GM18873 (cell line): ENCODE measurements around the gene RBM34.

ENCODE experiments used
- ATAC-seq: cut with Tn5 transposase; IDR thresholded peaks from one replicate; pipeline ENCODE4 v1.9.1; 2021; ENCODE audit warnings: mild to moderate bottlenecking, moderate library complexity, moderate number of reproducible peaks; ENCODE audit not compliant: unreplicated experiment, low FRiP score

The RBM34 gene

DNA sequence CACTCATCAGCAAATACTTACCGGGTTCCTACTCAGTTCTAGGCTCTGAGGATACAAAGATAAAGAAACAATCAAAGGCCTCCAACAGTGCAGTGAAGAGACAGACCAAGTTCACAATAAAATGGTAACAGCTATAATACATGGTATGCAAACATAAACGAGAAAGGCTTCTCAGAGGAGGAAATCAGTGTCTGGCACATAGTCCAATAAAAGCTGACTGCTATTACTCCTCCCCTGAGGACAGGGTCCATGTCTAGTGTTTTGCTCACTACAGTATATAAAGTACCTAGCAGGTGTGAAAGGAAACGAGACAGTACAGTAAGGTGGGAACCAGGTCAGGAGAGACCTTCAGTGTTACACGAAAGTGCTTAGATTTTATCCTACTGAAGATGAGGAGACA lies 4.3 kb downstream of the RBM34 start:
- no peak for ATAC-seq

DNA sequence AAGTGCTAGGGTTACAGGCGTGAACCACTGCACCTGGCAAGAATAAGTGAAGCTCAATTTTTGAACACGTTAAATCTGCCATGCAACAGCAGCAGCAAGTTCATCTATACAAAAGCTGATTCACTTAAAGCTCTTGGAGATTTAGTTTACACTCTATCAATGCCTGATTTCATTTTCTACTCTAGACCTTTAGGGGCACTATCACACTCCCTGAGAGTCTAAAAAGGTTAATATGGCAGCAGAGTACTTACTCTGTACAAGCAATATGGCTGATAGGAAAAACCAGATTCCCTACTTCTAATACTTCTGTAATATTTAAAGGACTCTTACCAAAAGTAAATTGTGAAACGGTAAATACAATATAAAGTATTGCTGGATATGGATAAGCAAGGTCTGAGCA lies 4.8 kb downstream of the RBM34 start:
- ATAC-seq, result no peak

DNA sequence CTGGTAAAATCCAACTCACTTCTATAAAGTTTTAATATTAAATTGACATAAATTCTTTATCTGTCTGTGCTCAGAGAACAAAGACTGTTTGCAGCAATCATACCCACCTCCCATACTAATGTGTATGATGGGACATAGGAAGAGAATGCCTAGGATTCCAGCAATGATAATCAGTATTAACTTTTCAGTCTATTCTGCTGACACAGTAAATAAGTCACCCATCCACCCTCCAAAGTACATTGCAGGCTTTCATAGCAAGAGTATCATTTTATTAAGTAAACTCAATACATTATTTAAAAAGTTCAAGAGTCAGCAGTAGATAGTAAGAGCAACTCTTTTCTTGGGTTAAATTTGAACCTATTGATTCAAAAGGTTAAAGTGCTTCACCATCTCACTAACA lies 8.8 kb downstream of the RBM34 start:
- no peak for ATAC-seq

DNA sequence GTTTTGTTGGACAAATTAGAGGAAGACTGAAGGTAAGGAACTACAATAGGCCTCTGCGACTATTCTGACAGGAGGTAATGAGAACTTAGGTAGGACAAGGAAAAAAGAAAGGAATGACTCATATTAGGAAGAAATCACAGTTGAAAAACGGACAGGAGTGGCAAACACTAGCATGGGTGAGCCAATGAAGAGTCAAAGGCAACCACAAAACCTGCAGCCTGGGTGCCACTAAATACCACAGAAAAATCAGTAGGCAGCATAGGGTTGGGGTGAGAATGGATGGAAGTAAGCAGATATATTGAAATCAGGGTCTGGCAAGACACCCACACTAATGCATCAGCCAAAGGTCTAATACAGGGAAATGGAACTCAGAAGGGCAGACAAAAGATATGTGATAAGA lies 10.0 kb downstream of the RBM34 start:
- no peak for ATAC-seq

DNA sequence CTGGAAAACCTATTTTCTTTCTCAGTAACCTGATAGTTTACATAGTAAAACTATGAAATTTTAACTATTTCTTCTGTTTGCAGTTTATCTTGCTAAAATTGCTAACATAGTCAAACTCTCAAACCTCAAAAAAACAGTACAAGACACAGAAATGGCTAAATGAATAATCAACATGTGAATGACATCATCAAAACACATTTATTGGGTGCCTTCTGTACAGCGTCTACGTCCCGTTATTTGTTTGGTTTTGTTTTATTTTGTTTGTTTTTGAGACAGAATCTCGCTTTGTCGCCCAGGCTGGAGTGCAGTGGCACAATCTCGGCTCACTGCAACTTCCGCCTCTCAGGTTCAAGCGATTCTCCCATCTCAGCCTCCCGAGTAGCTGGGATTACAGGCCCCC lies 11.2 kb downstream of the RBM34 start:
- ATAC-seq, result no peak

DNA sequence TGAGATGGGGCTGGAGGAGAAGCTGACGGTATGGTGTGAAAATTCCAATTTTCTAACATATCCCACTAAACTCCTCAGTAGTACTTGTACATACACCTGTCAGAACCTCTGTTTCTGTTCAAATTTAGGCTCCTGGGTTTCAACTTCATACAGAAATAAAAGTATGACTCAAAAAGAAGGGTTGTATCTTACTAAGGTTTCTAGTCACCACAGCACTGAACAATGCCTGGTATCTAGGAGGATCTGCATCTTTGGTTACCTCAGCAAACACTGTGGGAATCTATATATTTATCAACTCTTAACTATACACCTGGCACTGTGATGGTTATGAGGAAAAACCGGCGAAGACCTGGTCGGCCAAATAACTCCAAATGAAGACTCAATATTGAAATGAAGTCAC lies 13.8 kb downstream of the RBM34 start:
- no peak for ATAC-seq

DNA sequence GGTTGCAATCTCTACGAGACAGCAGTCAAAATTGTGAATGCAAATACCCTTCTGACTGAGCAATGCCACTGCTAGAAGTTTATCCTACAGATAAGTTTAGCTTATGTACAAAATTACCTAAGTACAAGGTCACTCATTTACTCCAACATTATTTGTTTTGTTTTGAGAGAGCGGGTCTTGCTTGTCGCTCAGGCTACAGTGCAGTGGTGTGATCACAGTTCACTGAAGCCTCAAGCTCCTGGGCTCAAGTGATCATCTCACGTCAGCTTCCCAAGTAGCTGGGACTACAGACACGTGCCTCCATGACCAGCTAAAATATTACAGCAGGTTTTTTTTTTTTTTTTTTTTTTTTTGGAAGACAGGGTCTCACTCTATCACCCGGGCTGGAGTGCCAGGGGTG lies 15.4 kb downstream of the RBM34 start:
- no peak for ATAC-seq

DNA sequence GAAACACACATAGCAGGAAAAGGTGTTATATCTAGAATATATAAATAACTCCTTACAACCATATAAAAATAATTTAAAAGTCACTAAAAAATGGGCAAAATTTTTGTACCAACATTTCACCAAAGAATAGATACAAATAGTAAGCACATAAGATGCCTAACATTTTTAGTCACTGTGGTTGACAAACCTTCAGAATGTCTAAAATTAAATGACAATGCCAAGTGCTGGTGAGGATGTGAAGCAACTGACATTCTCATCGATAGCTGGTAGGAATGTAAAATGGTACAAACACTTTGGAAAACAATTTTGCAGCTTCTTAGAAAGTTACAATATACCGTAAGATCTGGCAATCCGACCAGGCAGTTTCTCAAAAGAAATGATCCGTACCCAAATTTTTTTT lies 18.1 kb downstream of the RBM34 start:
- ATAC-seq, result no peak

DNA sequence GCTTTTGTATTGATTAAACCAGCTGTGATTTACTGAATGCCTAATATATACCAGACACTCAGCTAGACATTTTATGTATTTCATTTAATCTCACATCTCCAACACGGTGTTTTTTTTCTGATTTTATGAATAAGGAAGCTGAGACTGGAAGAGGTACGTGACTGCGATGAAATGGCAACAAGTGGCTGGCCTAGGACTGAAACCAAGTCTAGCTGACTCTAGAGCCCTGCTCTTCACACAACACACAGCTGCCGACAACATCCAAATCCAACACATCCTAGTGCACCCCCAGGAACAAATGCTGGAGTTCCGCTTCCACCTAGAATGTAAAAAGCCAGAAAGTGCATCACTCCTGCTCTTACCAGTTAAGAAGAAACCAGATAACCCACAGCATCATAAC lies 21.7 kb downstream of the RBM34 start:
- ATAC-seq, result no peak

DNA sequence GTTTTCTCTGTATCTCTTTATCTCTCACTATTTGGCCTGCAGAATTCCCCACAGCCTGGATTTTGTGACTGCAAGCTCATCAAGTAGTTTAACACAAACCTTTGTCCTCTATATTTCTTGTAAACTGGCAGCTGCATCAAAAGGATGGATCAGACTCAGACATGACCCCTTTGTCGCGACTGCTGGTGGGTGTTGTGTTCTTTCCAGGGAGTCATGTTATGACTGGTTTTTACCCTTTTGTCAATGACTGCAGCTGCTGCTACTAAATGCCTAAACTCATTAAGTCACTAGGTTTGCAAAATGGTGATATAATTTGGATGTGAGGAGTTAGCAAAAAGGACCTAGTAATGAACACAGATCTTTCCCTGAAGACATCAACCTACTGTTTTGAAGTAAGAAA lies 22.2 kb downstream of the RBM34 start:
- no peak for ATAC-seq

DNA sequence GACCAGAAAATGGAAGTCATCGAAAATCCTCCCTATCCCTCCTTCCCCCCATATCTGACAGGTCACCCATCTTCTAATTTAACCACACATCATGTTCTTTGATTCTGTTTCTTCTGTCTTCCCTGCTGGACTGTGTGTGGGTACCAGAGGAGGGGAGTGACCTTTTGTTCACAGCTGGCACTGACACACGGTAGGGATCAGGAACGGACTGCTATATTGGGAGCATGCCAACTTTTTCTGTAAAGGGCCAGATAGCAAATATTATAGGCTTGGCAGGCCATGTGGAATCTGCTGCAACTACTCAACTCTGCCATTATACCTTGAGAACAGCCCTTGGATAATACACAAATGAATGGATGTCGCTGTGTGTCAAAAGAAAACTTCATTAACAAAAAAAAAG lies 24.9 kb downstream of the RBM34 start:
- ATAC-seq, result no peak

DNA sequence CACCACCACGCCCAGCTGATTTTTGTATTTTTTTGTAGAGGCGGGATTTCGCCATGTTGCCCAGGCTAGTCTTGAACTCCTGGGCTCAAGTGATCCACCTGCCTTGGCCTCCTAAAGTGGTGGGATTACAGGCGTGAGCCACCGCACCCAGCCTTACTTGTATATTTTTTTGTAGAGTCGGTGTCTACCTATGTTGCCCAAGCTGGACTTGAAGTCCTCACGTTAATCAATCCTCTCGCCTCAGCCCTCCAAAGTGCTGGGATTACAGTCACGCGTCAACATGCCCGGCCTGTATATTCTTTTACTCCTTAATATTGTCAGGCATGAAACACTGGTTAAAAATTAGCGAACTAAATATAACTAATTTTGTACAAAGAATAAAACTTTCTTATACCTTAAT lies 26.9 kb downstream of the RBM34 start:
- no peak for ATAC-seq

DNA sequence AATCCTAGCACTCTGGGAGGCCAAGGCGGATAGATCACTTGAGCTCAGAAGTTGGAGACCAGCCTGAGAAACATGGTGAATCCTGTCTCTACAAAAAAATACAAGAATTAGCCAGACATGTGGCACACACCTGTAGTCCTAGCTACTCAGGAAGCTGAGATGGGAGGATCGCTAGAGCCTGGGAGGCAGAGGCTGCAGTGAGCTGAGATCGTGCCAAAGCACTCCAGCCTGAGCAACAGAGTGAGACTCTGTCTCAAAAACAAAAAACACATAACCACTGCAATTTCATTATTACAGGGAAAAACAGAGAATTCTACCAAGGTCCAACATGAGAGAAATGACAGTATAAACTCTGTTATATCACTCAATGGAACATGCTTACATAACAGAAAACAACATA lies 28.0 kb downstream of the RBM34 start:
- no peak for ATAC-seq

DNA sequence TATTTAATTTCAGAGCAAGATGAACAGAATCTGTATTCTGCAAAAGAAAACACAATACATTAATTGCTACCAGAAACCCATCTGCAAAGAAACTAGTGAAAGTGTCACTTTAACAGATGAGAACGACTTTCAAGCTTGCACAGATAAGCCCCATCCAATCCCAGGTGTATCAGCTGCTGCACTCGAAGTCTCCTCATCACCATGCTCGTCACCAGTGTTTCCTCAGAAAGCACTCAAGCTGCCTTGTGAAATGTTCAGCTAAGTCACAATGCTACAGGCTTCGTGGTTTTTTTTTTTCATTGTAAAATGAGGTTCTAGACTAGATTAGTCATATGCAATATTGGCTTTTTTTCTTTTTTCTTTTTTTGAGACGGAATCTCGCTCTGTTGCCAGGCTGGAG lies 29.1 kb downstream of the RBM34 start:
- ATAC-seq, result no peak

DNA sequence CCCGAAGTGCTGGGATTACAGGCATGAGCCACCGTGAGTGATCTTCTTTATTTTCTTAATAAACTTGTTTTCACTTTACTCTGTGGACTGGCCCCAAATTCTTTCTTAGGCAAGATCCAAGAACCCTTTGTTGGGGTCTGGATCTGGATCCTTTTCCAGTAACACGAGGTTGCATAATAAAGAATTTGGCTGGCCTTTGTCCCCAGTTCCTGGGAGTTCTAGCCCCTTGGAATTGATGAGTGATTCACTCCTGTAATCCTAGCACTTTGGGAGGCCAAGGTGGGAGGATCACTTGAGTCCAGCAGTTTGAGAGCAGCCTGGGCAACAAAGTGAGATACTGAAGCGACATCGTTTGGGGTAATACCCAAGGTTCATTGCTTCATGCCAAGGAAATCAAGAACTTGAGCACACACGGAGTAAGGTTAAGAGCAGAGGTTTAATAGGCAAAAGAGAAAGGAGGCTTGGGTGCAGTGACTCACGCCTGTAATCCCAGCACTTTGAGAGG lies 30.2 kb downstream of the RBM34 start:
- ATAC-seq, result no peak

DNA sequence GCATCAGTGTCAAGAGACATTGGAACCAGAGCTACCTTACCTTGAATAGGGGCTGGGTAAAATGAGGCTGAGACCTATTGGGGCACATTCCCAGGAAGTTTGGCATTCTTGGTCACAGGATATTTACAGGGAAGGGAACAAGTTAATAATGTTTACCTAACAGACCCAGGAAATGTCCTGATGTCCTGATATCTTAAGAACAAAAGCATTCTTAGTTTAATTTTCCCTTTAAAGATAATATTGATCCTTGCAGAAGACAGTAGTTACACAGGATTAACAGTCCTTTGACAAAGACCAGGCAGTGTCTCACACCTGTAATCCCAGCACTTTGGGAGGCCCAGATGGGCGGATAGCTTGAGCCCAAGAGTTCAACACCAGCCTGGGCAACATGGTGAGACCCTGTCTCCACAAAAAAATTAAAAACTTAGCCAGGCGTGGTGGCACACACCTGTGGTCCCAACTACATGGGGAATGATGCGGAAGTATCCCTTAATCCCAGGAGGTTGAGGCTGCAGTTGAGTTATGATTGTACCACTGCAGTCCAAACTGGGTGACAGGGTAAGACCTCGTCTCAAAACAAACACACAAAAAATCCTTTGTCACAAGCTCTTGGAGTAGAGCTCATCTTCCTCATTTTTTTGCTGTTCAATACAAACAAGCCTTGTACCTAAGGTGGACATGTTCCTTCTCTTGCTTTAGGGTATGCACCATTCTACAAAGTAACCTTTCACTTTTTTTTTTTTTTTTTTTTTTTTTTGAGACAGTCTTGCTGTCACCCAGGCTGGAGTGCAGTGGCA lies 31.1 kb downstream of the RBM34 start:
- ATAC-seq, result no peak

DNA sequence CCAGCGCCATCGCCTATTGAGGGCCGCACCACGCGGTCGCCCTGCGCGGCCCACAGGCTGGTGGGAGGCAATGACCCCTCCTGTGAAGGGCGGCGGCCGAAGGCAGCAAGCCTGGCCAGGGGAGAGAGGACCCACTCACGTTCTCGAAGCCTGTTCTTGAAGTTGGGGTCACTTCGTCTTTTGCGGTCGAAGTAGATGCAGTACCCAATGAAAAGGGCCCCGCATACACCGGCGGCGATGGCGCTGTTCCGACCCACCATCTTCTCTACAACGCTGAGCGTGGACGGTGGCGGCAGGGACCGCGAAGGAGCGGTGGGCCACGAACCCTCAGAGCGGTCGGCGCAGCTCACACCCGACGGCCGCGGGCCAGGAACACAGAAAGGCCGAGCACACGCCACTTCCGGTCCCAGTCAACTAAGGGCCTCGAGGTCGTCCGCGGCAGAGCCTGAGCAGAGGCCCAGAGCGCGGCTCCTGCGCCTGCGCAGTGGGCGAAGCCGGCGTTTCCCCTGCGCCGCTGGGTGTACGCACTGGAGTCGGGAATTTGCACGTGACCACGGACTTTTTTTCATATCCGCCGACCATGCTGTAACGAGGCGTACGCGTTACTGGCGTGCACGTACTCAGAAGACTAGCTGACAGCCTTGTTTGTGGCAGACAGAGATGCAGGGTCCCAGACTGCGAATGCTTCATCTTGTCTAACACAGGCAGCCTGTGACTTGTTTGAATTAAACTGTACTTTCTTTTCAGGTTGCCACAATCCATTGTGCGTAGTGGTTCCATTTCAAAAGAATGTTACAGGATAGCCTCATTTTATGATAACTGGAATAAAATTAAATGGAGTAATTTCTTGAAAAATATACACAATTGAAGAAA lies 32.4 kb downstream of the RBM34 start, which contains the start of gene TOMM20:
Gene TOMM20 (minus strand): TSS at position 382 of the 873 bp plus-strand sequence. CDS start 122 bp downstream, at position 260.
- ATAC-seq, result peak; percentile 82

DNA sequence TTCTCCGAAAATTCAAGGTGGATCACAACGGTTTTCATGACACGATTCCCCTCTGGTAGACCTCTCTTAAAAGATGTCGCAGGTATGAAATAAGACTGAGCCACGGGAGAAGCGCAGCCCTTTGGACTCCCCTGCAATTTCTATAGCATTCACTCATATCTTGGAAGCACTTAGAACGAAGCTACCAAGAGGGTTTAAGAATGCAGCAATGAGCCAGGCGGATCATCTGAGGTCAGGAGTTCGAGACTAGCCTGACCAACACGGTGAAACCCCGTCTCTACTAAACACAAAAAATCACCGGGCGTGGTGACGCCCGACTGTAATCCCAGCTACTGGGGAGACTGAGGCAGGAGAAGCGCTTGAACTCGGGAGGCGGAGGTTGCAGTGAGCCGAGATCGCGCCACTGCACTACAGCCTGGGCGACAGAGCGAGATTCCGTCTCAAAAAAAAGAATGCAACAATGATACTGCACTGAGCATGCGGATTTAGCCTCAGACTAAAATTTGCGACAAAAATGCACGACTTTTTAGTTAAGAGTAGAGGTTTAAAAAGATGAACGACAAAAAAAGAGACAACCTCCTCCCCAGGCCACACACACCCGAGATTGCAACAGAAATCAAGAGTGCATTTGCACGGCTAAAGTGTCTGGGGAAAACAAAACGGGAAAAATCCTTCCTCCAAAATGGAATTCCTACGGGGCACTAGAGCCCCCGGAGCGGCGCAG lies 33.2 kb downstream of the RBM34 start:
- ATAC-seq, result no peak

DNA sequence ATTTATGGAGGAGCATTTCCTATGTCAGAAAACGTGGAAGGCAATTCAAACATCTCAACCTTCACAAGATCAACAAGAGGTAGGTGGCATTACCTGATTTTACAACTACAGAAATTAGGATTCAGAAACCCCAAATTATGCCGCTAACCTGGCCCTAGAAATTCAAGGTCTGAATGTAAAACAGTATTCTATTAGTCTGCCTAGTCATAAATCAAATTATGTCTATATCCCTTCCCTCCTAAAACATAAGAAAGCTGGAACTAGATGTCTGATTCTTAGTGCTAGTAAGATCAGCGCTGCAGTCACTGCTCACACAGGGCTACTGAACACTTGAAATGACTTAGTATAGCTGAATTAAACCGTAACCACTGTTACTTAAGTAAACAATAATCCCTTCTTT lies 33.8 kb downstream of the RBM34 start:
- ATAC-seq, result no peak

DNA sequence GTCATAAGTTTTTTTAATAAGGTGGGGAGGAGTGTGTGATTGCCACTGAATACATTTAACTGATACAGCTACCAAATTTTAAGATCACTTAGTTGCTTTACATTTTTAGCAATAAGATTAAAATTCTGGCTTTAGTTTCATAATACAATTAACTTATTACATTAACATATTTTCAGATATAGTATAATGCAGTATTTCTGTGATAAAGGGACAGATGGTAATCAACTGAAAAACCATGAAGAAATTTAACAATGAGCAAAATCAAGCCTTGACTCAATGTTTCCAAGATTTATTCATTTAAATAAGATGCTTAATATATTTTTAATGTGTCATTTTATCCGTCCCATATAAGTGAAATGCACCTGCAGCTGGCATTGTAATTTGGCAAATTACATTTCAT lies 36.4 kb downstream of the RBM34 start:
- no peak for ATAC-seq

DNA sequence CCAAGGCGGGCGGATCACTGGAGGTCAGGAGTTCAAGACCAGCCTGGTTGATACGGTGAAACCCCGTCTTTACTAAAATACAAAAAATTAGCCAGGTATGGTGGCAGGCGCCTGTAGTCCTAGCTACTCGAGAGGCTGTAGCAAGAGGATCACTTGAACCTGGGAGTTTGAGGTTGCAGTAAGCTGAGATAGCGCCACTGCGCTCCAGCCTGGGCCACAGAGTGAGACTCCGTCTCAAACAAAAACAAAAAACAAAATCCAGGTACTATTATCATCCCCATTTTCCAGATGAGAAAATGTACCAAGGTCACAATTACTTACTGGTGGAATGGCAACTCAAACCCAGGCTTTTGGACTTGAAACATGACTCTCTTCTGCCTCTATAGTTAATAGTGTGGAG lies 36.9 kb downstream of the RBM34 start:
- no peak for ATAC-seq
